OCI-M2 (cell line): ENCODE data around the gene DHX8.

Experiments
- DNase-seq: peaks from one replicate; lab custom pipeline; 2025; ENCODE audit not compliant: unreplicated experiment; lab: John Stamatoyannopoulos, UW

Gene DHX8

GRCh38 chr17:43572368-43572980 is 88.7 kb downstream of the DHX8 start:
- DNase-seq: no peak

GRCh38 chr17:43573579-43574321 is 90.0 kb downstream of the DHX8 start:
- DNase-seq: no peak

GRCh38 chr17:43574348-43574747 is 90.6 kb downstream of the DHX8 start:
- no peak for DNase-seq

GRCh38 chr17:43574896-43575525 is 91.2 kb downstream of the DHX8 start:
- no peak for DNase-seq
